H9 (cell line): Measurements from ENCODE around the gene ARHGEF25. TPM values are rescaled to one million over a fixed set of nuclear protein-coding genes. Genes with fewer than 3 reads are reported as not detected.

Experiments used
- DNase-seq: peaks from one replicate; pipeline ENCODE4 v3.0.0-alpha.2; 2017
- H2AFZ ChIP-seq: one replicate; pipeline ENCODE4 v1.6.1; 2013; ENCODE audit warnings: mild to moderate bottlenecking, low read length, control low read depth, moderate library complexity
- H2AK5ac ChIP-seq: 2 replicates; pipeline ENCODE4 v1.6.1; 2013; ENCODE audit warnings: low read length, control low read depth, mixed read lengths; ENCODE audit not compliant: insufficient read length
- H2BK120ac ChIP-seq: one replicate; pipeline ENCODE4 v1.6.1; 2013; ENCODE audit warnings: low read depth, mild to moderate bottlenecking, low read length, control low read depth, inconsistent platforms; ENCODE audit not compliant: poor library complexity, severe bottlenecking
- H2BK12ac ChIP-seq: 2 replicates; pipeline ENCODE4 v1.6.1; 2013; ENCODE audit warnings: low read length, control low read depth, mixed read lengths, low read depth; ENCODE audit not compliant: insufficient read length
- H2BK15ac ChIP-seq: 2 replicates; pipeline ENCODE4 v1.6.1; 2013; ENCODE audit warnings: low read depth, low read length, control low read depth
- H2BK20ac ChIP-seq: one replicate; pipeline ENCODE4 v1.6.1; 2013; ENCODE audit warnings: low read depth, mild to moderate bottlenecking, low read length, control low read depth, inconsistent platforms; ENCODE audit not compliant: poor library complexity, severe bottlenecking
- H2BK5ac ChIP-seq: 2 replicates; pipeline ENCODE4 v1.6.1; 2013; ENCODE audit warnings: low read length, control low read depth, mixed read lengths; ENCODE audit not compliant: insufficient read length
- H3K14ac ChIP-seq: 2 replicates; pipeline ENCODE4 v1.6.1; 2013; ENCODE audit warnings: low read length, control low read depth; ENCODE audit not compliant: insufficient read depth
- H3K18ac ChIP-seq: 2 replicates; pipeline ENCODE4 v1.6.1; 2013; ENCODE audit warnings: low read depth, mild to moderate bottlenecking, mixed read lengths, low read length, control low read depth; ENCODE audit not compliant: insufficient read length
- H3K23ac ChIP-seq: 2 replicates; pipeline ENCODE4 v1.6.1; 2013; ENCODE audit warnings: low read length, control low read depth, mixed read lengths, low read depth; ENCODE audit not compliant: insufficient read length
- H3K23me2 ChIP-seq: 2 replicates; pipeline ENCODE4 v1.6.1; 2013; ENCODE audit warnings: low read depth, mild to moderate bottlenecking, mixed read lengths, low read length, control low read depth; ENCODE audit not compliant: insufficient read length, poor library complexity, severe bottlenecking
- H3K27ac ChIP-seq: 2 replicates; pipeline ENCODE4 v1.5.1; 2013; ENCODE audit warnings: low read length, control low read depth, mixed read lengths, low read depth; ENCODE audit not compliant: insufficient read length
- H3K27me3 ChIP-seq: 2 replicates; pipeline ENCODE4 v1.6.1; 2013; ENCODE audit warnings: low read length, control low read depth, inconsistent platforms; ENCODE audit not compliant: insufficient read depth
- H3K4ac ChIP-seq: 2 replicates; pipeline ENCODE4 v1.6.1; 2013; ENCODE audit warnings: low read depth, mild to moderate bottlenecking, control low read depth, inconsistent platforms, low read length, moderate library complexity
- H3K4me1 ChIP-seq: 2 replicates; pipeline ENCODE4 v1.6.1; 2013; ENCODE audit warnings: low read length, control low read depth, inconsistent platforms; ENCODE audit not compliant: insufficient read depth
- H3K4me2 ChIP-seq: 2 replicates; pipeline ENCODE4 v1.6.1; 2013; ENCODE audit warnings: low read length, control low read depth, mixed read lengths; ENCODE audit not compliant: insufficient read length, insufficient read depth
- H3K56ac ChIP-seq: 2 replicates; pipeline ENCODE4 v1.6.1; 2013; ENCODE audit warnings: low read depth, mild to moderate bottlenecking, mixed read lengths, low read length, control low read depth; ENCODE audit not compliant: insufficient read length
- H3K79me1 ChIP-seq: 2 replicates; pipeline ENCODE4 v1.6.1; 2013; ENCODE audit warnings: low read depth, mild to moderate bottlenecking, moderate library complexity, low read length, control low read depth, inconsistent platforms; ENCODE audit not compliant: insufficient read depth, poor library complexity, severe bottlenecking
- H3K79me2 ChIP-seq: 2 replicates; pipeline ENCODE4 v1.6.1; 2013; ENCODE audit warnings: low read length, control low read depth, inconsistent platforms; ENCODE audit not compliant: insufficient read depth
- H3K9ac ChIP-seq: 2 replicates; pipeline ENCODE4 v1.6.1; 2013; ENCODE audit warnings: low read length, control low read depth, mixed read lengths; ENCODE audit not compliant: insufficient read length; ENCODE audit errors: extremely low read depth
- H3K9me3 ChIP-seq: one replicate; pipeline ENCODE4 v1.6.1; 2013; ENCODE audit warnings: low read depth, low read length, inconsistent platforms; ENCODE audit not compliant: control insufficient read depth
- H3T11ph ChIP-seq: one replicate; pipeline ENCODE4 v1.6.1; 2013; ENCODE audit warnings: mild to moderate bottlenecking, low read length, control low read depth, inconsistent platforms
- H4K20me1 ChIP-seq: one replicate; pipeline ENCODE4 v1.6.1; 2013; ENCODE audit not compliant: control insufficient read depth, insufficient read length, insufficient read depth
- H4K5ac ChIP-seq: 2 replicates; pipeline ENCODE4 v1.6.1; 2013; ENCODE audit warnings: low read depth, mild to moderate bottlenecking, mixed read lengths, low read length, control low read depth; ENCODE audit not compliant: insufficient read length
- H4K8ac ChIP-seq: replicated peaks from 2 replicates; pipeline ENCODE4 v1.6.1; 2013; ENCODE audit warnings: low read length, control low read depth, mixed read lengths, low read depth; ENCODE audit not compliant: insufficient read length
- H4K91ac ChIP-seq: 2 replicates; pipeline ENCODE4 v1.6.1; 2013; ENCODE audit warnings: low read depth, mild to moderate bottlenecking, moderate library complexity, mixed read lengths, low read length, control low read depth; ENCODE audit not compliant: insufficient read length
- H3K27ac Mint-ChIP-seq, 3 experiments: 2 replicates in 2 of 3; 3 replicates in 1 of 3; pipeline ENCODE4 v1.8.0; 2020 to 2021; ENCODE audit warnings: mixed read lengths in 3 of 3, mild to moderate bottlenecking in 1 of 3, moderate library complexity in 1 of 3
- H3K27me3 Mint-ChIP-seq: 2 replicates; pipeline ENCODE4 v1.8.0; 2021; ENCODE audit warnings: low read depth, mild to moderate bottlenecking, moderate library complexity, mixed read lengths
- H3K36me3 Mint-ChIP-seq, 3 experiments: 2 replicates in 2 of 3; 3 replicates in 1 of 3; pipeline ENCODE4 v1.8.0; 2020 to 2021; ENCODE audit warnings: low read depth in 3 of 3, mixed read lengths in 3 of 3; ENCODE audit not compliant: insufficient read depth in 1 of 3
- H3K4me1 Mint-ChIP-seq, 2 experiments: 2 replicates each; pipeline ENCODE4 v1.8.0; 2020; ENCODE audit warnings: mixed read lengths in 2 of 2
- H3K4me3 Mint-ChIP-seq, 2 experiments: 2 replicates in 1 of 2; 3 replicates in 1 of 2; pipeline ENCODE4 v1.8.0; 2020 to 2021; ENCODE audit warnings: mild to moderate bottlenecking in 2 of 2, mixed read lengths in 2 of 2, moderate library complexity in 1 of 2
- H3K9me3 Mint-ChIP-seq, 2 experiments: 2 replicates in 1 of 2; 3 replicates in 1 of 2; pipeline ENCODE4 v1.8.0; 2020; ENCODE audit warnings: mild to moderate bottlenecking in 2 of 2, mixed read lengths in 2 of 2, moderate library complexity in 1 of 2
- CTCF ChIP-seq: fragments of 200-600 bp; sonication (generic); conservative IDR thresholded peaks from 3 replicates; pipeline ENCODE4 v1.8.0; 2021; ENCODE audit warnings: antibody characterized with exemption, mild to moderate bottlenecking
- WGBS: extraction: QIAGEN DNeasy Blood & Tissue Kit; methylation state at CpG from one replicate; pipeline ENCODE4 v1.1.7; 2013; ENCODE audit warnings: missing lambda C conversion rate, low lambda C conversion rate, mixed read lengths; ENCODE audit not compliant: insufficient read length; ENCODE audit errors: extremely low coverage; 5-methylcytosine and 5-hydroxymethylcytosine counted together
- total RNA-seq: library from RNA; stranded (reverse); gene quantifications from 2 replicates; pipeline ENCODE4 v1.2.1, GENCODE V29; 2021

ARHGEF25 gene
- total RNA-seq, 1 experiment from 2014 or later = 22.6 TPM

- Histone ChIP-seq H3K27me3 (no peaks in the 10 kb centered on the region), H4K5ac (no peak overlapping the region), H3K18ac (no peak overlapping the region), H3K4me2 (no peak overlapping the region), H3K27ac (no peak overlapping the region), H3K56ac (no peak overlapping the region), H3K23me2 (no peaks in the 10 kb centered on the region), H3K4me1 (peaks cover 4% of the 10 kb centered on the region; the same call in 1 of the 2 replicates), H2AK5ac (no peak overlapping the region), H2AFZ (no peak overlapping the region), H2BK5ac (no peak overlapping the region), H4K20me1 (no peaks in the 10 kb centered on the region), H3K9ac (no peak overlapping the region), H3K9me3 (no peaks in the 10 kb centered on the region), H3K79me2 (no peaks in the 10 kb centered on the region), H3T11ph (no peak overlapping the region), H2BK15ac (no peak overlapping the region), H3K79me1 (no peaks in the 10 kb centered on the region), H3K23ac (no peak overlapping the region), H2BK20ac (no peak overlapping the region), H3K4ac (no peak overlapping the region), H4K8ac (no peak overlapping the region), H2BK120ac (no peak overlapping the region), H4K91ac (no peak overlapping the region), H3K14ac (no peak overlapping the region), H2BK12ac (no peak overlapping the region)
- Mint-ChIP-seq H3K36me3 (peaks cover 0 to 6% (median 0%) of the 10 kb centered on the region in 3 experiments; a peak in 1 of 7 replicates), H3K9me3 (peaks cover 30% of the 10 kb centered on the region in 2 experiments), H3K27me3 (peaks cover 10% of the 10 kb centered on the region), H3K4me3 (no peak overlapping the region), H3K4me1 (peaks cover 16% of the 10 kb centered on the region in 2 experiments), H3K27ac (no peak overlapping the region)
- DNase-seq = no peak
- TF ChIP-seq CTCF = no peak
- WGBS = no CpG with 5 or more reads among the region's 7 CpGs
Observed at GRCh38 chr12:57640175-57641042, 29.2 kb downstream of the ARHGEF25 start.
